H1 (cell line): ENCODE results near the gene XPO6. TPM values are rescaled to one million over a fixed set of nuclear protein-coding genes. Genes with fewer than 3 reads are reported as not detected.

ENCODE experiments used
- CTCF ChIA-PET: fragments of 300-600 bp; sonication (Branson Sonifier 250); formaldehyde crosslinking; loops from one replicate; lab custom pipeline; 2021; ENCODE audit not compliant: partially characterized antibody; lab: Charles Lee
- POLR2A ChIA-PET: fragments of 300-600 bp; sonication (Branson Sonifier 250); formaldehyde crosslinking; loops from one replicate; lab custom pipeline; 2021; ENCODE audit warnings: inconsistent platforms; ENCODE audit not compliant: partially characterized antibody; lab: Charles Lee
- DNase-seq, 2 experiments: peaks; one replicate each; pipeline versions ENCODE4 v3.0.0 to v3.0.0-alpha.2; 2010 to 2022; ENCODE audit warnings: low spot score in 2 of 2, low read depth in 1 of 2, mixed read lengths in 1 of 2
- FAIRE-seq: peaks from 2 replicates; lab custom pipeline; 2011; peaks lifted over from hg19 to GRCh38; lab: Jason Lieb, UNC
- H2AFZ ChIP-seq: 2 replicates; pipeline ENCODE4 v1.8.1; 2012; ENCODE audit warnings: low read length, inconsistent platforms
- H2AK5ac ChIP-seq: 2 replicates; pipeline ENCODE4 v1.6.1; 2013; ENCODE audit warnings: low read depth, low read length
- H2BK120ac ChIP-seq: replicated peaks from 2 replicates; pipeline ENCODE3; 2013; ENCODE audit warnings: low read depth, low read length, inconsistent platforms
- H2BK12ac ChIP-seq: 2 replicates; pipeline ENCODE4 v1.6.1; 2013; ENCODE audit warnings: low read depth, low read length
- H2BK15ac ChIP-seq: 2 replicates; pipeline ENCODE4 v1.6.1; 2013; ENCODE audit warnings: low read length
- H2BK20ac ChIP-seq: 2 replicates; pipeline ENCODE4 v1.6.1; 2013; ENCODE audit warnings: low read length
- H2BK5ac ChIP-seq: 2 replicates; pipeline ENCODE4 v1.6.1; 2013; ENCODE audit warnings: low read depth, low read length
- H3K14ac ChIP-seq: 2 replicates; pipeline ENCODE4 v1.6.1; 2013; ENCODE audit warnings: inconsistent platforms; ENCODE audit not compliant: insufficient read length
- H3K18ac ChIP-seq: 2 replicates; pipeline ENCODE4 v1.6.1; 2013; ENCODE audit warnings: low read length; ENCODE audit errors: extremely low read depth
- H3K23ac ChIP-seq: 2 replicates; pipeline ENCODE4 v1.6.1; 2013; ENCODE audit warnings: inconsistent platforms; ENCODE audit not compliant: insufficient read length
- H3K23me2 ChIP-seq: 2 replicates; pipeline ENCODE4 v1.6.1; 2013; ENCODE audit warnings: low read depth, low read length
- H3K27ac ChIP-seq: 2 replicates; pipeline ENCODE4 v1.6.1; 2011; ENCODE audit warnings: low read depth, low read length, inconsistent platforms
- H3K27me3 ChIP-seq, 4 experiments: replicated peaks in 1 of 4; 1 replicate in 1 of 4; 2 replicates in 3 of 4; pipeline versions ENCODE4 v1.6.1 to v1.8.1; 2011 to 2013; ENCODE audit warnings: low read length in 3 of 4, mild to moderate bottlenecking in 3 of 4, inconsistent platforms in 2 of 4, mixed read lengths in 2 of 4, moderate library complexity in 1 of 4; ENCODE audit not compliant: control insufficient read depth in 3 of 4, insufficient read depth in 3 of 4; ENCODE audit errors: extremely low read depth in 1 of 4
- H3K36me3 ChIP-seq, 4 experiments: 2 replicates each; pipeline versions ENCODE4 v1.6.1 to v1.8.1; 2011 to 2013; ENCODE audit warnings: mild to moderate bottlenecking in 4 of 4, low read length in 3 of 4, moderate library complexity in 2 of 4, control low read depth in 1 of 4, inconsistent platforms in 1 of 4; ENCODE audit not compliant: insufficient read depth in 4 of 4, control insufficient read depth in 2 of 4
- H3K4ac ChIP-seq: replicated peaks from 2 replicates; pipeline ENCODE3; 2013; ENCODE audit warnings: low read length, low read depth, mixed read lengths, inconsistent platforms; ENCODE audit not compliant: insufficient read length
- H3K4me1 ChIP-seq, 4 experiments: replicated peaks in 1 of 4; 1 replicate in 1 of 4; 2 replicates in 3 of 4; pipeline versions ENCODE4 v1.6.1 to v1.8.1; 2011 to 2013; ENCODE audit warnings: low read length in 3 of 4, inconsistent platforms in 2 of 4, mixed read lengths in 1 of 4; ENCODE audit not compliant: insufficient read depth in 4 of 4, control insufficient read depth in 3 of 4
- H3K4me2 ChIP-seq, 2 experiments: 2 replicates each; pipeline versions ENCODE4 v1.6.1 to v1.8.1; 2011 to 2013; ENCODE audit warnings: low read depth in 2 of 2, low read length in 2 of 2, control low read depth in 1 of 2, inconsistent platforms in 1 of 2, mild to moderate bottlenecking in 1 of 2; ENCODE audit not compliant: insufficient read depth in 1 of 2
- H3K4me3 ChIP-seq, 4 experiments: fragments of 200-600, 300-600 bp in 1 of 4; sonication (generic), shearing (Covaris generic), sonication (Bioruptor Twin) in 1 of 4; 2 replicates each; pipeline versions ENCODE4 v1.5.1 to v1.8.1; 2011 to 2016; ENCODE audit warnings: low read length in 4 of 4, low read depth in 3 of 4, control low read depth in 2 of 4, inconsistent platforms in 2 of 4, mild to moderate bottlenecking in 2 of 4, mixed read lengths in 1 of 4, moderate library complexity in 1 of 4; ENCODE audit not compliant: insufficient read depth in 2 of 4; ENCODE audit errors: extremely low read depth in 1 of 4
- H3K56ac ChIP-seq: replicated peaks from 2 replicates; pipeline ENCODE3; 2013; ENCODE audit warnings: low read depth, mild to moderate bottlenecking, mixed read lengths, low read length, inconsistent platforms; ENCODE audit not compliant: insufficient read length
- H3K79me1 ChIP-seq: 2 replicates; pipeline ENCODE4 v1.6.1; 2013; ENCODE audit warnings: low read depth, low read length, control low read depth
- H3K79me2 ChIP-seq, 2 experiments: 2 replicates each; pipeline versions ENCODE4 v1.6.1 to v1.8.1; 2012 to 2013; ENCODE audit warnings: low read length in 2 of 2, mild to moderate bottlenecking in 2 of 2, inconsistent platforms in 1 of 2; ENCODE audit not compliant: insufficient read depth in 2 of 2, control insufficient read depth in 1 of 2
- H3K9ac ChIP-seq, 4 experiments: replicated peaks in 1 of 4; 1 replicate in 1 of 4; 2 replicates in 3 of 4; pipeline versions ENCODE4 v1.6.1 to v1.8.1; 2011 to 2013; ENCODE audit warnings: low read depth in 3 of 4, low read length in 3 of 4, control low read depth in 2 of 4, mild to moderate bottlenecking in 2 of 4, moderate library complexity in 2 of 4, inconsistent platforms in 1 of 4; ENCODE audit errors: extremely low read depth in 1 of 4
- H3K9me3 ChIP-seq, 2 experiments: 2 replicates each; pipeline versions ENCODE4 v1.6.1 to v1.8.1; 2012 to 2013; ENCODE audit warnings: mild to moderate bottlenecking in 2 of 2, moderate library complexity in 2 of 2, control low read depth in 1 of 2, inconsistent platforms in 1 of 2, low read depth in 1 of 2, low read length in 1 of 2, mixed read lengths in 1 of 2; ENCODE audit not compliant: insufficient read depth in 2 of 2
- H4K20me1 ChIP-seq, 2 experiments: replicated peaks in 1 of 2; 2 replicates each; pipeline versions ENCODE3 to v1.8.1; 2011 to 2013; ENCODE audit warnings: inconsistent platforms in 2 of 2, low read length in 2 of 2, mild to moderate bottlenecking in 1 of 2; ENCODE audit not compliant: insufficient read depth in 2 of 2, control insufficient read depth in 1 of 2
- H4K5ac ChIP-seq: 2 replicates; pipeline ENCODE4 v1.6.1; 2013; ENCODE audit warnings: low read length, low read depth, mixed read lengths, inconsistent platforms; ENCODE audit not compliant: insufficient read length
- H4K8ac ChIP-seq: 2 replicates; pipeline ENCODE4 v1.8.0; 2013; ENCODE audit warnings: mild to moderate bottlenecking, moderate library complexity, low read length, inconsistent platforms; ENCODE audit not compliant: insufficient read depth; ENCODE audit errors: extremely low read depth
- H4K91ac ChIP-seq: replicated peaks from 2 replicates; pipeline ENCODE3; 2013; ENCODE audit warnings: low read length, mixed read lengths, inconsistent platforms; ENCODE audit not compliant: insufficient read length
- GTF2F1 ChIP-seq: IDR thresholded peaks from 2 replicates; pipeline ENCODE4 v1.6.1; 2012; ENCODE audit warnings: low read depth, low read length, improper control_type of control experiment, borderline replicate concordance
- KDM1A ChIP-seq: fragments of 200-600, 300-600 bp; sonication (generic); IDR thresholded peaks from 2 replicates; pipeline ENCODE4 v1.7.1; 2016; ENCODE audit warnings: mild to moderate bottlenecking, low read length, borderline replicate concordance
- SRF ChIP-seq: IDR thresholded peaks from 2 replicates; pipeline ENCODE4 v1.6.1; 2011; ENCODE audit warnings: mild to moderate bottlenecking, low read depth, low read length, moderate library complexity
- WGBS, 2 experiments: shearing (Covaris generic) in 1 of 2; methylation state at CpG; one replicate each; pipeline versions ENCODE4 v1.1.6 to v1.1.7; 2013 to 2015; ENCODE audit warnings: low lambda C conversion rate in 2 of 2, mixed read lengths in 2 of 2, inconsistent platforms in 1 of 2, low coverage in 1 of 2, missing lambda C conversion rate in 1 of 2; ENCODE audit not compliant: insufficient replicate concordance in 2 of 2, insufficient coverage in 1 of 2, insufficient read length in 1 of 2; ENCODE audit errors: extremely low coverage in 1 of 2, missing lambda C conversion rate in 1 of 2; 5-methylcytosine and 5-hydroxymethylcytosine counted together
- polyA plus RNA-seq, 7 experiments: library from polyadenylated mRNA; depleted of rRNA in 3 of 7; stranded (reverse) in 5 of 7; unstranded in 2 of 7; fragments of >200 nt in 5 of 7; fragments of 200-250 nt in 2 of 7; gene quantifications; 1 replicate in 5 of 7; 2 replicates in 1 of 7; 4 replicates in 1 of 7; pipeline versions ENCODE4 v1.2.1 to v1.2.3, GENCODE V29; 2011 to 2013; ENCODE audit warnings: missing spikeins in 2 of 7, mixed read lengths in 2 of 7
- total RNA-seq: library from RNA; stranded (reverse); fragmentation: NEBNext Ultra II Directional; extraction: Animal tissue kit (Norgen Biotek cat#: 25700); gene quantifications from 2 replicates; pipeline ENCODE4 v1.2.1, GENCODE V29; 2021

The XPO6 gene
- total and polyA plus RNA-seq, 2 of the 8 experiments (the other 6 are each of a cell fraction or from before 2014, with no cell fraction given): 152 to 254 TPM

DNA sequence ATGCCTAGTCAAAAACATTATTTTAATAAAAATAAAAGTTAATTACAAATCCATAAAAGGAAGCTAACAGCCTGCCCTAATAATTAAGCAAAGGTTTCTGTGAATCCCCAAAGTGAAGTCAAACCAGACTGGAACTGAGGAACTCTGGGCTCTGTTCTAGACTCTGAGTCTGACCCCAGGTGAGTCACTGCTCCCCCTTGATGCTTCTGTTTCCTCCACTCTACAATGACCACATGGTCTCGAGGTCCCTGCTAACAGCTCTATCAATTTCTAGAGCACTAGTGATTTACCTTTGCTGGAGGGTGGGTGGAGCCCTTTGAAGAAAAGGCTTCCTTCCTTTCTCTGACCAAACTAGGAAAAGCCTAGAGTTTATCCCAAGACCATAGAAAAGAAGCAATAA, 32.4 kb downstream of the XPO6 start:
- no peak overlapping the region for H4K8ac ChIP-seq
- no peaks in the 10 kb centered on the region for H3K23me2 ChIP-seq
- H4K5ac ChIP-seq: no peak overlapping the region
- no peaks in the 10 kb centered on the region for H3K9me3 ChIP-seq
- H3K4ac ChIP-seq: no peak overlapping the region
- H3K18ac ChIP-seq: no peak overlapping the region
- no peak overlapping the region for H2BK15ac ChIP-seq
- no peak overlapping the region for H2AFZ ChIP-seq
- no peak overlapping the region for H3K4me2 ChIP-seq
- peaks cover 0 to 9% (median 2%) of the 10 kb centered on the region in 4 experiments; a peak in 2 of 7 replicates for H3K4me1 ChIP-seq
- no peak for TF ChIP-seq SRF
- no peak for TF ChIP-seq GTF2F1
- TF ChIP-seq KDM1A: no peak
- TF ChIP-seq, all 59 proteins: peak for 0
- POLR2A ChIA-PET: no interaction called here
- Histone ChIP-seq H4K91ac (no peak overlapping the region), H3K9ac (no peak overlapping the region), H2AK5ac (no peak overlapping the region), H3K27me3 (no peaks in the 10 kb centered on the region), H3K23ac (no peak overlapping the region), H3K27ac (no peak overlapping the region), H3K4me3 (no peak overlapping the region), H3K14ac (no peak overlapping the region), H3K79me2 (peaks cover 7 to 65% of the 10 kb centered on the region in 2 experiments; a peak in 3 of 4 replicates), H2BK5ac (no peak overlapping the region), H3K36me3 (peaks cover 0 to 17% (median 5%) of the 10 kb centered on the region in 4 experiments; a peak in 3 of 8 replicates), H3K56ac (no peak overlapping the region), H2BK20ac (no peak overlapping the region), H4K20me1 (peaks cover 0 to 5% of the 10 kb centered on the region in 2 experiments), H3K79me1 (no peaks in the 10 kb centered on the region; the same call in 1 of the 2 replicates), H2BK120ac (no peak overlapping the region), H2BK12ac (no peak overlapping the region)
- no peak for DNase-seq
- CTCF ChIA-PET: interaction anchor here (0.5 to 1.4 kb wide), 3 partner anchors 9 to 12 kb away, joined by 3 read pairs; no protein-coding TSS in a partner anchor
- no peak for FAIRE-seq
- 86% methylated on average over 1 of the region's 1 CpG; no CpG with 5 or more reads in 1 of the 2 experiments for WGBS, 2 experiments
